KMS-11 (cell line): Measurements from ENCODE around the gene USP48.

Source experiments
- H2AFZ ChIP-seq: fragments of 200-600 bp; sonication (generic); 2 replicates; pipeline ENCODE4 v1.6.1; 2016; ENCODE audit warnings: antibody characterized with exemption, mixed run types, low read depth
- H3K27ac ChIP-seq: fragments of 200-600 bp; sonication (generic); 2 replicates; pipeline ENCODE4 v1.6.1; 2016; ENCODE audit warnings: mild to moderate bottlenecking, mixed run types
- H3K27me3 ChIP-seq: fragments of 200-600 bp; sonication (generic); 2 replicates; pipeline ENCODE4 v1.6.1; 2017; ENCODE audit warnings: mild to moderate bottlenecking, low read depth, mixed run types, moderate library complexity; ENCODE audit not compliant: insufficient read depth
- H3K36me3 ChIP-seq: fragments of 200-600 bp; sonication (generic); 2 replicates; pipeline ENCODE4 v1.6.1; 2017; ENCODE audit warnings: mild to moderate bottlenecking, mixed run types; ENCODE audit not compliant: insufficient read depth
- H3K4me1 ChIP-seq: fragments of 200-600 bp; sonication (generic); 2 replicates; pipeline ENCODE4 v1.6.1; 2016; ENCODE audit warnings: mild to moderate bottlenecking, low read depth, mixed run types; ENCODE audit not compliant: poor library complexity, severe bottlenecking
- H3K4me2 ChIP-seq: fragments of 200-600 bp; sonication (generic); 2 replicates; pipeline ENCODE4 v1.7.0; 2016; ENCODE audit warnings: mild to moderate bottlenecking, mixed run types
- H3K4me3 ChIP-seq: fragments of 200-600 bp; sonication (generic); IDR thresholded peaks from 2 replicates; pipeline ENCODE4 v1.6.1; 2017; ENCODE audit warnings: low read depth, low read length, mixed read lengths; ENCODE audit not compliant: insufficient read depth
- H3K79me2 ChIP-seq: fragments of 200-600 bp; sonication (generic); 2 replicates; pipeline ENCODE4 v1.6.1; 2016; ENCODE audit warnings: low read depth, mixed run types; ENCODE audit not compliant: insufficient read depth
- H3K9ac ChIP-seq: fragments of 200-600 bp; sonication (generic); 2 replicates; pipeline ENCODE4 v1.6.1; 2016; ENCODE audit warnings: mild to moderate bottlenecking, mixed run types
- H4K20me1 ChIP-seq: fragments of 200-600 bp; sonication (generic); 2 replicates; pipeline ENCODE4 v1.6.1; 2016; ENCODE audit warnings: mild to moderate bottlenecking, mixed run types; ENCODE audit not compliant: insufficient read depth
- TF ChIP-seq, protein P1 (sequence below): fragments of 200-600 bp; sonication (generic); conservative IDR thresholded peaks from 2 replicates; pipeline ENCODE4 v1.6.1; 2017; ENCODE audit warnings: low read depth, mild to moderate bottlenecking, antibody characterized with exemption, low read length, moderate library complexity, mixed read lengths

Gene USP48

DNA sequence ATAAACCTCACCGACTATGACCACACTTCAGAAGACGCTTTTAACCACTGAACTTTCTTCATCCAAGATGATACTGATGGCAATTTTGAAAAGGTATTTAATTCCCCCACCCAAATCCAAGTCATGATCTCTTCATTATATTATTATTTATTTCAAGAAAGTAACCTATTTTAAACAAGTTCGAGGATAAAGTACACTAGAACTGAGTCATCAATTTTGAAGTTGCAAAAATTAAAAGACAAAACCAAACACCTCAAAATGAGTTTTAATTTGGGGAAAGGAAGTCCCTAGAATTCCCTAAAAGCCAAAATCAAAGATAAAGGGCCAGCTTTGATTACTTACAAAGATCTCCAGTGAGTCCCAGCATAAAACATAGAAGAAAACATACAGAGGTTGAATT lies 58.4 kb downstream of the USP48 start:
- TF ChIP-seq, protein P1, sequence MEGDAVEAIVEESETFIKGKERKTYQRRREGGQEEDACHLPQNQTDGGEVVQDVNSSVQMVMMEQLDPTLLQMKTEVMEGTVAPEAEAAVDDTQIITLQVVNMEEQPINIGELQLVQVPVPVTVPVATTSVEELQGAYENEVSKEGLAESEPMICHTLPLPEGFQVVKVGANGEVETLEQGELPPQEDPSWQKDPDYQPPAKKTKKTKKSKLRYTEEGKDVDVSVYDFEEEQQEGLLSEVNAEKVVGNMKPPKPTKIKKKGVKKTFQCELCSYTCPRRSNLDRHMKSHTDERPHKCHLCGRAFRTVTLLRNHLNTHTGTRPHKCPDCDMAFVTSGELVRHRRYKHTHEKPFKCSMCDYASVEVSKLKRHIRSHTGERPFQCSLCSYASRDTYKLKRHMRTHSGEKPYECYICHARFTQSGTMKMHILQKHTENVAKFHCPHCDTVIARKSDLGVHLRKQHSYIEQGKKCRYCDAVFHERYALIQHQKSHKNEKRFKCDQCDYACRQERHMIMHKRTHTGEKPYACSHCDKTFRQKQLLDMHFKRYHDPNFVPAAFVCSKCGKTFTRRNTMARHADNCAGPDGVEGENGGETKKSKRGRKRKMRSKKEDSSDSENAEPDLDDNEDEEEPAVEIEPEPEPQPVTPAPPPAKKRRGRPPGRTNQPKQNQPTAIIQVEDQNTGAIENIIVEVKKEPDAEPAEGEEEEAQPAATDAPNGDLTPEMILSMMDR: no peak
- Histone ChIP-seq H2AFZ (no peak overlapping the region), H3K9ac (no peak overlapping the region), H3K4me3 (no peak overlapping the region), H3K79me2 (no peaks in the 10 kb centered on the region), H3K27me3 (no peaks in the 10 kb centered on the region), H4K20me1 (no peaks in the 10 kb centered on the region), H3K36me3 (no peaks in the 10 kb centered on the region), H3K4me2 (no peak overlapping the region), H3K4me1 (no peaks in the 10 kb centered on the region), H3K27ac (no peak overlapping the region)

DNA sequence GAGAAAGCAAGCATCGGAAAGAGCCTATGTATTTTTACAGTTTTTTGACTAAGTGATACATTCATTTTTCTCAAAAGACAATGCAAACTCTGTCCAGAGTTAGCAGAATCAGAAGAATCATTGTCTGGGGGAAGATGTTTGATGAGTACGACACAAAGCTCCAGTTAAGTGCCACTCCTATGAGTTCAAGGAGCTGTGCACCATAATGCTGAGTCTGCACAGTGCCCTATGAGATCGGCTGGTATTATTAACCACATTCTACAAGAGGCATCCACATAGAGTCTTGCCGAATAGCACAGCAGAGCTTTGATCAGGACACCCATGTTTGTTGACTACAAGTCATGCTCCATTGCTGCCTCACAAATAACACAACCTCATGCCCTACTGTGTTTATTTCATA lies 58.9 kb downstream of the USP48 start:
- no peak overlapping the region for H3K27ac ChIP-seq
- no peak overlapping the region for H3K4me3 ChIP-seq
- no peak overlapping the region for H2AFZ ChIP-seq
- no peaks in the 10 kb centered on the region for H3K79me2 ChIP-seq
- H3K27me3 ChIP-seq: no peaks in the 10 kb centered on the region
- TF ChIP-seq, protein P1: no peak
- no peaks in the 10 kb centered on the region for H3K4me1 ChIP-seq
- no peaks in the 10 kb centered on the region for H3K36me3 ChIP-seq
- H3K4me2 ChIP-seq: no peak overlapping the region
- H3K9ac ChIP-seq: no peak overlapping the region
- no peaks in the 10 kb centered on the region for H4K20me1 ChIP-seq

DNA sequence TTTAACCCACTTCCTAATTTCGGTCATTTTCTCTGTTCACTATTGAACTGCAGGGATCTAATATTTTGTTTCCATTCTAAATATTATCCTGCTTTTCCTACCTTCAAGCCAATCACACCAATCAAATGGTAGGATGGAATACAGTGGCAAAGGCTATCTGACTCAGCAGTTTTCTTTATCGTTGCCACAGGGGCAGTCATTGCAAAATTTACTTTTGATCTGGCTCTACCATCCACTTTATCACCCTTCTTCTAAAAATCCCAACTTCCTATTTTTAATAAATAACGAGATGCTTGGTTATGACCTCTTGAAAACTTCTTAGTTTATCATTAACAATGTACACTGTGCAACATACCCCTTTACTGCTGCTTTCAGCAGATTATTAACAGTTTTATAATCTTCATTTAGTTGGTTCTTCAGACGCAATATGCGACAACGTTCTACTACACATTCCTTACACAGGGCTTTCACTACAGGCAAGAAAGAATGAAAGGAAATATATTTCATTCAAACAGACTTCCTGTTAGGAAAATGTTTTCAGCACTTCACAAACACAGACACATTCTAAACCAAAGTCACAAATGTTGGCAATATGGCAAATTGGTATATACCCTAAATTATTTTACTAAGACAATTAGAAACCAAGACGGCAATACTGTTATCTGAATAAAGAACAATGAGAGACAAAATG lies 61.5 kb downstream of the USP48 start:
- Histone ChIP-seq H3K79me2 (no peaks in the 10 kb centered on the region), H3K27ac (no peak overlapping the region), H3K36me3 (0 out of 2 replicates have a peak, but pooled peaks cover 4% of the 10 kb centered on the region), H3K4me1 (no peaks in the 10 kb centered on the region), H3K4me3 (no peak overlapping the region), H3K9ac (no peak overlapping the region), H2AFZ (no peak overlapping the region), H3K4me2 (no peak overlapping the region), H3K27me3 (no peaks in the 10 kb centered on the region), H4K20me1 (no peaks in the 10 kb centered on the region)
- TF ChIP-seq, protein P1: no peak

DNA sequence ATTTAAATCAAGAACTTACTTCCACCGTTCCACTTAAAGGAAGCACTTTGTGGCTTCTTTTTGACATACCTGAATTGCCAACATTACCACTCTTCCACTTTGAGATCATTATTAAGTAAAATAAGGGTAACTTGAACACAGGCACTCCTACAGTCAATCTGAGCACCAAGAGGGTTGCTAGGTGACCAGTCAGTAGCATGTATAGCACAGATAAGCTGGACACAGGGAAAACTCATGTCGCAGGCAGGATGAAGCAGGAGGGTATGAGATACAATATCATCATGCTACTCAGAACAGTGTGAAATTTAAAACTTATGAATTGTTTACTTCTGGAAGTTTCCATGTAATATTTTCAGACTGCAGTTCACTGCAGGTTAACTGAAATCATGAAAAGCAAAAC lies 66.8 kb downstream of the USP48 start:
- no peaks in the 10 kb centered on the region for H3K79me2 ChIP-seq
- no peak overlapping the region for H3K4me3 ChIP-seq
- no peaks in the 10 kb centered on the region for H4K20me1 ChIP-seq
- H3K9ac ChIP-seq: no peak overlapping the region
- H3K36me3 ChIP-seq: 0 out of 2 replicates have a peak, but pooled peaks cover 4% of the 10 kb centered on the region
- H3K27me3 ChIP-seq: no peaks in the 10 kb centered on the region
- no peak overlapping the region for H3K4me2 ChIP-seq
- TF ChIP-seq, protein P1: no peak
- H3K4me1 ChIP-seq: no peaks in the 10 kb centered on the region
- no peak overlapping the region for H3K27ac ChIP-seq
- no peak overlapping the region for H2AFZ ChIP-seq
